Measurements from ENCODE around the gene CELF5. TPM values are rescaled to one million over a fixed set of nuclear protein-coding genes. Genes with fewer than 3 reads are reported as not detected.
"Not testable (repeated sequence)": the region's sequence is repeated elsewhere in the genome, so short reads cannot be mapped to it uniquely, and the experiment has no call there.

The CELF5 gene
- total RNA-seq, 1 donor from 2014 or later, result 0.20 TPM

GRCh38 chr19:3321696-3322095, 97.2 kb downstream of the CELF5 start:
- DNase-seq (ENCODE audit: low read depth), result no peak

- DNase-seq (ENCODE audit: low read depth), result no peak
These were observed 97.9 kb downstream of the CELF5 start for GRCh38 chr19:3322199-3322978.

- no peak for DNase-seq (ENCODE audit: low read depth)
These were observed 98.6 kb downstream of the CELF5 start for GRCh38 chr19:3323026-3323425.

- no peak for DNase-seq (ENCODE audit: low read depth)
These were observed 99.2 kb downstream of the CELF5 start for GRCh38 chr19:3323658-3324057.

GRCh38 chr19:3324405-3324856, 100.0 kb downstream of the CELF5 start:
- DNase-seq (ENCODE audit: low read depth), result no peak

- DNase-seq (ENCODE audit: low read depth), result no peak
These were observed 101.0 kb downstream of the CELF5 start for GRCh38 chr19:3325451-3325850.

GRCh38 chr19:3328743-3329142, 104.3 kb downstream of the CELF5 start:
- DNase-seq (ENCODE audit: low read depth), result no peak

GRCh38 chr19:3330047-3330446, 105.6 kb downstream of the CELF5 start:
- no peak for DNase-seq (ENCODE audit: low read depth)

GRCh38 chr19:3332232-3332631, 107.8 kb downstream of the CELF5 start:
- not testable (repeated sequence) for DNase-seq (ENCODE audit: low read depth)

- no peak for DNase-seq (ENCODE audit: low read depth)
These were observed 108.6 kb downstream of the CELF5 start for GRCh38 chr19:3333020-3333583.

- DNase-seq (ENCODE audit: low read depth), result no peak
These were observed 109.2 kb downstream of the CELF5 start for GRCh38 chr19:3333662-3334061.

GRCh38 chr19:3334749-3335430, 110.4 kb downstream of the CELF5 start:
- not testable (repeated sequence) for DNase-seq (ENCODE audit: low read depth)

- DNase-seq (ENCODE audit: low read depth), result peak; percentile 67
These were observed 111.2 kb downstream of the CELF5 start for GRCh38 chr19:3335431-3336350.

GRCh38 chr19:3336351-3336679, 111.9 kb downstream of the CELF5 start:
- DNase-seq (ENCODE audit: low read depth), result no peak

- DNase-seq (ENCODE audit: low read depth), result peak; percentile 92
These were observed 112.4 kb downstream of the CELF5 start for GRCh38 chr19:3336680-3337523.

GRCh38 chr19:3338541-3339181, 114.2 kb downstream of the CELF5 start:
- DNase-seq (ENCODE audit: low read depth), result no peak

- no peak for DNase-seq (ENCODE audit: low read depth)
These were observed 115.9 kb downstream of the CELF5 start for GRCh38 chr19:3340340-3340739.

GRCh38 chr19:3342246-3342645, 117.8 kb downstream of the CELF5 start:
- DNase-seq (ENCODE audit: low read depth), result no peak

GRCh38 chr19:3342962-3343361, 118.5 kb downstream of the CELF5 start:
- DNase-seq (ENCODE audit: low read depth), result not testable (repeated sequence)

Measured in renal cortical epithelial cell (primary cell).